ENCODE results near the gene TMEM131L. TPM values are rescaled to one million over a fixed set of nuclear protein-coding genes. Genes with fewer than 3 reads are reported as not detected.

Gene TMEM131L
- total and polyA plus RNA-seq, 4 experiments from 2014 or later = 20.8 to 65.6 (median 53.2) TPM

DNA sequence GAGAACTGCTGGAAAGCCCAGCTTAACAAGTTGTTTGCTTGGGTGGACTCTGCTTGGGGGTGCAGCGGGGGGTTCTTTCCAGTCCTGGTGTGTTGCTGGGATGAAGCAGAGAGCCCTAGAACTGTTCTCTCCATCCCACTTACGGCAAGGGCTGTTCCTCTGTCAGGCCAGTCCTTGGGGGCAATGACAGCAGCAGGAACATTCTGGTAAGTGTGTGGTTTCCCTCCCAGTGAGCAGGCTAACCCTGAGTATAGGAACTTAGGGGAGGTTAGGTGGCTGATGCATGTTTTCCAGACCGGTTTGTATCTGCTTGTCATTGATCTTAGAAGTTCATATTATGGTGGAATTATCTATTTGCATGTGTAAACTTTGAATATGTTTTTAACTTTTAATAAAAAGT lies 171.0 kb downstream of the TMEM131L start:
- Mint-ChIP-seq H3K4me3 (no peak overlapping the region), H3K9me3 (peaks cover 0 to 6% (median 0%) of the 10 kb centered on the region in 8 donors), H3K36me3 (peaks cover 45 to 55% of the 10 kb centered on the region in 2 donors), H3K27ac (peak overlapping the region in 1 of 7 donors; percentile 7), H3K27me3 (no peaks in the 10 kb centered on the region), H3K4me1 (peaks cover 0 to 8% (median 0%) of the 10 kb centered on the region in 4 donors)
- H3K27me3 ChIP-seq (ENCODE audit: insufficient read depth, low read length) = no peaks in the 10 kb centered on the region
- H3K4me3 ChIP-seq (ENCODE audit: low read length in 2 of 2) = no peak overlapping the region
- POLR2A ChIA-PET (ENCODE audit: partially characterized antibody) = no interaction called here
- CTCF ChIA-PET (ENCODE audit: partially characterized antibody) = no interaction called here
- DNase-seq = no peak
- H3K4me1 ChIP-seq (ENCODE audit: insufficient read depth, low read length) = no peaks in the 10 kb centered on the region
- intact Hi-C loops (cut with micrococcal nuclease) = no loop called here
- H3K9me3 ChIP-seq (ENCODE audit: control insufficient read depth in 1 of 2, low read length in 2 of 2) = no peaks in the 10 kb centered on the region
- H3K27ac ChIP-seq (ENCODE audit: low read depth, low read length) = no peak overlapping the region
- H3K36me3 ChIP-seq (ENCODE audit: insufficient read depth, low read length) = peaks cover 38% of the 10 kb centered on the region

GRCh38 chr4:153638011-153638410 lies 171.9 kb downstream of the TMEM131L start:
- H3K27ac ChIP-seq (ENCODE audit: low read depth, low read length) = no peak overlapping the region
- H3K4me3 ChIP-seq (ENCODE audit: low read length in 2 of 2) = no peak overlapping the region
- Mint-ChIP-seq H3K36me3 (peaks cover 37 to 47% of the 10 kb centered on the region in 2 donors), H3K9me3 (peaks cover 0 to 4% (median 0%) of the 10 kb centered on the region in 8 donors), H3K27me3 (no peaks in the 10 kb centered on the region), H3K4me3 (no peak overlapping the region), H3K27ac (peak overlapping the region in 2 of 7 donors; percentile 1 to 59), H3K4me1 (peaks cover 0 to 8% (median 0%) of the 10 kb centered on the region in 4 donors)
- ChIA-PET CTCF (ENCODE audit: partially characterized antibody) (no interaction called here), POLR2A (ENCODE audit: partially characterized antibody) (no interaction called here)
- H3K4me1 ChIP-seq (ENCODE audit: insufficient read depth, low read length) = peaks cover 3% of the 10 kb centered on the region
- intact Hi-C loops (cut with micrococcal nuclease) = no loop called here
- H3K27me3 ChIP-seq (ENCODE audit: insufficient read depth, low read length) = no peaks in the 10 kb centered on the region
- no peaks in the 10 kb centered on the region for H3K9me3 ChIP-seq (ENCODE audit: control insufficient read depth in 1 of 2, low read length in 2 of 2)
- DNase-seq = no peak
- H3K36me3 ChIP-seq (ENCODE audit: insufficient read depth, low read length) = peaks cover 30% of the 10 kb centered on the region

GRCh38 chr4:153638999-153639398 lies 172.8 kb downstream of the TMEM131L start:
- Histone ChIP-seq H3K36me3 (ENCODE audit: insufficient read depth, low read length) (peaks cover 22% of the 10 kb centered on the region), H3K4me3 (ENCODE audit: low read length in 2 of 2) (no peak overlapping the region), H3K4me1 (ENCODE audit: insufficient read depth, low read length) (peaks cover 6% of the 10 kb centered on the region), H3K27ac (ENCODE audit: low read depth, low read length) (no peak overlapping the region), H3K27me3 (ENCODE audit: insufficient read depth, low read length) (no peaks in the 10 kb centered on the region), H3K9me3 (ENCODE audit: control insufficient read depth in 1 of 2, low read length in 2 of 2) (no peaks in the 10 kb centered on the region)
- POLR2A ChIA-PET (ENCODE audit: partially characterized antibody) = interaction anchor here (1.6 kb wide), 1 partner anchor 13 kb away, joined by 4 read pairs; no protein-coding TSS in a partner anchor
- Mint-ChIP-seq H3K27ac (peak overlapping the region in 2 of 7 donors; percentile 29 to 59), H3K27me3 (no peaks in the 10 kb centered on the region), H3K36me3 (peaks cover 33 to 39% of the 10 kb centered on the region in 2 donors), H3K4me1 (peaks cover 3 to 11% (median 5%) of the 10 kb centered on the region in 4 donors), H3K9me3 (peaks cover 0 to 4% (median 0%) of the 10 kb centered on the region in 8 donors), H3K4me3 (no peak overlapping the region)
- intact Hi-C loops (cut with micrococcal nuclease) = no loop called here
- DNase-seq = no peak
- CTCF ChIA-PET (ENCODE audit: partially characterized antibody) = interaction anchor here (1.0 to 1.4 kb wide), 3 partner anchors 9 to 65 kb away, joined by 3 to 5 read pairs (median 3); no protein-coding TSS in a partner anchor

DNA sequence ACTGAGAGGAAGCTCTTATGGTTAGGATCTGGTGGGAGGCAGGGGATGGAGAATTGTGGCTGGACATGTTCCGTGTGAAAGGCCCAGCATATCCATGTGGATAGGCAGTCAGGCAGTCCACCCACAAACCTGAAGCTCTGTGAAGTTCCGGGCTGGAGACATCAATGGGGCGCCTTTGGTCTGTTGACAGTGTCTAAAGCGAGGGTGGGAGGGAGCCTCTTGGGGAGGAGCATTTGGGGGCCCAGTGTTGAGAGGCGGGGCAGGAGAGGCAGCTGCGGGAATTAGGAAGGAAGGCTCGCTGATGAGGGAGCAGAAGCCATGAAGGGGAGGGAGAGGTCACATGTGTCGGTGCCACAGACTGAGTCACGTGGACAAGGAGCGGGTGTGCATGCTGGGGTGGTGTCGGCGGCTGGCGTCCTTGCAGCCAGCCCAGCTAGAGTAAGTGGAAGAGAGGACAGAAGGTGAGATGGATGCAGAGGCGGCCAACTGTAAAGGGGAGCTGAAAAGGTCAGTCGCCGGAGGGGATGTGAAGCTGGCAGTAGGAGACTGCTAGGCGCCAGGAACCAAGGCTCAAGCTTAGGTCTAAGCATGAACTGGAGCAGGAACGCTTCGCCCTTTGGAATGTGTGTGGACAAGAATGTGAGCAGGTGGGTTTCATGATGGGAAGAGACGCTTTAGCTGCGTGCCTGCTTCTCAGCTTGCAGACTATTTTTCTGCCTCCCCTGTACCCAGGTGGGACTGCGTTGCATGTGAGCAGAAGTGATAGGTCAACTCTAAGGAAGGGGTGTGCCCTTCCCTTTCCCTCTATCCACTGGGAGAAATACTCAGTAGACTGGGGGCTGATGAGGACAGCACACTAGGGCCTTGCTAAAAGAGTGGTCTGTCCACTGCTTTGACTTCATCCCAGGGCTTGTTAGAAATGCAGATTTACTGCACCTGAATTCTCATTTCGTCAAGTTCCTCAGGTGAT lies 174.0 kb downstream of the TMEM131L start:
- Histone ChIP-seq H3K27ac (ENCODE audit: low read depth, low read length) (no peak overlapping the region), H3K4me1 (ENCODE audit: insufficient read depth, low read length) (peaks cover 6% of the 10 kb centered on the region), H3K36me3 (ENCODE audit: insufficient read depth, low read length) (peaks cover 13% of the 10 kb centered on the region), H3K9me3 (ENCODE audit: control insufficient read depth in 1 of 2, low read length in 2 of 2) (no peaks in the 10 kb centered on the region), H3K4me3 (ENCODE audit: low read length in 2 of 2) (no peak overlapping the region), H3K27me3 (ENCODE audit: insufficient read depth, low read length) (no peaks in the 10 kb centered on the region)
- Mint-ChIP-seq H3K27ac (peak overlapping the region in 6 of 7 donors; percentile 15 to 87 (median 58)), H3K4me1 (peaks cover 3 to 8% (median 5%) of the 10 kb centered on the region in 4 donors), H3K4me3 (no peak overlapping the region), H3K27me3 (no peaks in the 10 kb centered on the region), H3K9me3 (peaks cover 0 to 4% (median 0%) of the 10 kb centered on the region in 8 donors), H3K36me3 (peaks cover 23 to 28% of the 10 kb centered on the region in 2 donors)
- intact Hi-C loops (cut with micrococcal nuclease) = loop anchor here (10.0 kb wide), 2 partner anchors 395 to 795 kb away; no protein-coding TSS in a partner anchor
- DNase-seq = no peak
- ChIA-PET CTCF (ENCODE audit: partially characterized antibody) (interaction anchor here (1.0 to 2.1 kb wide), 5 partner anchors 8 to 207 kb away, joined by 3 to 5 read pairs (median 4); no protein-coding TSS in a partner anchor), POLR2A (ENCODE audit: partially characterized antibody) (interaction anchor here (1.6 kb wide), 1 partner anchor 11 kb away, joined by 4 read pairs; no protein-coding TSS in a partner anchor)

- no peak overlapping the region for H3K4me3 Mint-ChIP-seq
- peaks cover 3 to 6% (median 5%) of the 10 kb centered on the region in 4 donors for H3K4me1 Mint-ChIP-seq
- Histone ChIP-seq H3K27ac (ENCODE audit: low read depth, low read length) (no peak overlapping the region), H3K36me3 (ENCODE audit: insufficient read depth, low read length) (no peaks in the 10 kb centered on the region), H3K4me1 (ENCODE audit: insufficient read depth, low read length) (peaks cover 6% of the 10 kb centered on the region), H3K9me3 (ENCODE audit: control insufficient read depth in 1 of 2, low read length in 2 of 2) (no peaks in the 10 kb centered on the region), H3K4me3 (ENCODE audit: low read length in 2 of 2) (no peak overlapping the region), H3K27me3 (ENCODE audit: insufficient read depth, low read length) (no peaks in the 10 kb centered on the region)
- POLR2A ChIA-PET (ENCODE audit: partially characterized antibody) = no interaction called here
- peaks cover 0 to 4% (median 0%) of the 10 kb centered on the region in 8 donors for H3K9me3 Mint-ChIP-seq
- H3K36me3 Mint-ChIP-seq = peaks cover 9 to 14% of the 10 kb centered on the region in 2 donors
- no peaks in the 10 kb centered on the region for H3K27me3 Mint-ChIP-seq
- no peak for DNase-seq
- peak overlapping the region in 1 of 7 donors; percentile 64 for H3K27ac Mint-ChIP-seq
- CTCF ChIA-PET (ENCODE audit: partially characterized antibody) = interaction anchor here (2.1 to 3.9 kb wide), 2 partner anchors 8 to 109 kb away, joined by 5 to 54 read pairs; no protein-coding TSS in a partner anchor
- intact Hi-C loops (cut with micrococcal nuclease) = loop anchor here (10.0 kb wide), 2 partner anchors 397 to 797 kb away; no protein-coding TSS in a partner anchor
Measured at GRCh38 chr4:153641532-153641931, 175.4 kb downstream of the TMEM131L start.

DNA sequence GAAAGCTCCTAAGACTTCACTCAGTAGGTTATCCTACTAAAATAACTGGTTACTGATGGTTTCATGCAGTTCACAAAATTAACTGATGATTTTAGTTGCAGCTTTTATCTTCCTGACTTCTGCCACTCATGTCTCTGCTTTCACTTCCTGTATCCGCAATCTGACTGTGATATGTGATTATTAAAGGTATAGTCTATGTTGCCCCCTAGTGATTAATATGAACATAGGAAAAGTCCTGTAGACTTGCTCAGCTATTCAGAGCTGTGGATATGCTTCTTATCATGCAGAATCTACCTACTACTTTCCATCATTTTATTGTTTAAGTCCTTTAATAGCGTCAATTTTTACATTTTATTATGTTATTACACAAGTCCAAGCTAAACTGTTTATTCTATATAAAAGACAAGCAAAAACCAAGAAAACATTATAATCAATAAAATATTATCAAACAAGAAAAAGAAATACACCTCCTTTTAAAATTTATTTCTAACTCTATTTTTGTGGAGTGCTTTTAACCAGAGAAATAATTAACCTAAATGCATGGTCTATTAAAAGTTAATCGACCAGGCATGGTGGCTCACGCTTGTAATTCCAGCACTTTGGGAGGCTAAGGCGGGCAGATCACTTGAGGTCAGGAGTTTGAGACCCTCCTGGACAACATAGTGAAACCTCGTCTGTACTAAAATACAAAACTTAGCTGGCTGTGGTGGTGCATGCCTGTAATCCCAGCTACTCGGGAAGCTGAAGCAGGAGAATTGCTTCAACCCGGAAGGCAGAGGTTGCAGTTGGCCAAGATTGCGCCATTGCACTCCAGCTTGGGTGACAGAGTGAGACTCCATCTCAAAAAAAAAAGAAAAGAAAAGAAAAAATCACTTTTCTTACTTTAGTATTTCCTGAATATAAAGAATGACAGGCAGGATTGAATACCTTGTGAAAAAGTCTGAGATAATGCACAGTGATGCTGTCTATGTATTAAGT lies 177.5 kb downstream of the TMEM131L start:
- ChIA-PET POLR2A (ENCODE audit: partially characterized antibody) (interaction anchor here (1.0 to 1.7 kb wide), 7 partner anchors 8 to 501 kb away, joined by 3 to 5 read pairs (median 4); no protein-coding TSS in a partner anchor), CTCF (ENCODE audit: partially characterized antibody) (interaction anchor here (0.6 to 3.9 kb wide), 36 partner anchors 9 to 561 kb away, joined by 3 to 54 read pairs (median 4); partner anchors contain the start of genes MND1 and TMEM131L)
- Histone ChIP-seq H3K36me3 (ENCODE audit: insufficient read depth, low read length) (no peaks in the 10 kb centered on the region), H3K27ac (ENCODE audit: low read depth, low read length) (no peak overlapping the region), H3K4me3 (ENCODE audit: low read length in 2 of 2) (no peak overlapping the region), H3K27me3 (ENCODE audit: insufficient read depth, low read length) (no peaks in the 10 kb centered on the region), H3K9me3 (ENCODE audit: control insufficient read depth in 1 of 2, low read length in 2 of 2) (no peaks in the 10 kb centered on the region), H3K4me1 (ENCODE audit: insufficient read depth, low read length) (peaks cover 6% of the 10 kb centered on the region)
- DNase-seq = peak in 4 of 5 donors; percentile 54 to 65 (median 62)
- intact Hi-C loops (cut with micrococcal nuclease) = loop anchor here (1.0 to 10.0 kb wide), 8 partner anchors 69 to 799 kb away; no protein-coding TSS in a partner anchor
- Mint-ChIP-seq H3K27me3 (no peaks in the 10 kb centered on the region), H3K9me3 (peaks cover 0 to 2% (median 0%) of the 10 kb centered on the region in 8 donors), H3K4me1 (peaks cover 7 to 15% (median 10%) of the 10 kb centered on the region in 4 donors), H3K27ac (peak overlapping the region in 3 of 7 donors; percentile 19 to 93 (median 46)), H3K36me3 (no peaks in the 10 kb centered on the region), H3K4me3 (peak overlapping the region in 3 of 8 donors; percentile 8 to 62 (median 35))

Measured in CD4-positive, alpha-beta memory T cell (primary cell).